DOHH2 (cell line): ENCODE measurements around the gene OR2K2.

Experiments used
- EZH2phosphoT487 ChIP-seq: fragments of 200-600 bp; sonication (generic); IDR thresholded peaks from 2 replicates; pipeline ENCODE4 v1.6.1; 2017; ENCODE audit warnings: borderline replicate concordance, mild to moderate bottlenecking, antibody characterized with exemption, low read length, moderate library complexity, mixed read lengths
- TF ChIP-seq, protein P1 (sequence below): fragments of 200-600 bp; sonication (generic); IDR thresholded peaks from one replicate; pipeline ENCODE4 v1.5.1; 2014; ENCODE audit warnings: antibody characterized with exemption, mild to moderate bottlenecking, low read depth, low read length; ENCODE audit not compliant: poor library complexity, severe bottlenecking

DNA sequence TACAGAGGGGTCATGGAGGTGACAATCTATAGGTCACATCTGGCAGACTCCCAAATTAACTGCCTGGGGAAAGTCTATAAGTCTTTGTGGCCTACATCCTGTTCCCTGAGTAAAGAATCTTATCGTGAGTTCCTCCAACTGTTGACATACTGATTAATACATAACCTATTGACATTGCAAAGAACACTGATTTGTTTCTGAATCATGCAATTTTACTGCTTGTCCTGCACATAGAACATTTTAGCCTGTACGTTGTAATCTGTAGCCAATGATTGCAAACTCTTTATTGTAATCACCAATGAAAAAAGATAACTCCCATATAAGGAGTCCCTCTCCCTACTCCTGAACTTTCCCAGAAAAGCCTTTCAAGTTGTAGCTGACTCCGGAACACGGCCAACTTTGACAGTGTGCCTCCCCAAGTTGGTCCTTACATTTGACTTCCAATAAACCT, 18.8 kb upstream of the OR2K2 start:
- TF ChIP-seq, protein P1, sequence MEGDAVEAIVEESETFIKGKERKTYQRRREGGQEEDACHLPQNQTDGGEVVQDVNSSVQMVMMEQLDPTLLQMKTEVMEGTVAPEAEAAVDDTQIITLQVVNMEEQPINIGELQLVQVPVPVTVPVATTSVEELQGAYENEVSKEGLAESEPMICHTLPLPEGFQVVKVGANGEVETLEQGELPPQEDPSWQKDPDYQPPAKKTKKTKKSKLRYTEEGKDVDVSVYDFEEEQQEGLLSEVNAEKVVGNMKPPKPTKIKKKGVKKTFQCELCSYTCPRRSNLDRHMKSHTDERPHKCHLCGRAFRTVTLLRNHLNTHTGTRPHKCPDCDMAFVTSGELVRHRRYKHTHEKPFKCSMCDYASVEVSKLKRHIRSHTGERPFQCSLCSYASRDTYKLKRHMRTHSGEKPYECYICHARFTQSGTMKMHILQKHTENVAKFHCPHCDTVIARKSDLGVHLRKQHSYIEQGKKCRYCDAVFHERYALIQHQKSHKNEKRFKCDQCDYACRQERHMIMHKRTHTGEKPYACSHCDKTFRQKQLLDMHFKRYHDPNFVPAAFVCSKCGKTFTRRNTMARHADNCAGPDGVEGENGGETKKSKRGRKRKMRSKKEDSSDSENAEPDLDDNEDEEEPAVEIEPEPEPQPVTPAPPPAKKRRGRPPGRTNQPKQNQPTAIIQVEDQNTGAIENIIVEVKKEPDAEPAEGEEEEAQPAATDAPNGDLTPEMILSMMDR = no peak
- TF ChIP-seq EZH2phosphoT487 = no peak
